DND-41 (cell line): ENCODE measurements around the gene NUDC.

ENCODE experiments used
- ATAC-seq: fragments of 200-7000 bp; cut with Tn5 transposase; 3 replicates; pipeline ENCODE4 v1.9.1; 2021; ENCODE audit warnings: low read depth; ENCODE audit not compliant: insufficient read depth
- DNase-seq: peaks from one replicate; pipeline ENCODE4 v3.0.0-alpha.2; 2020
- H2AFZ ChIP-seq: 2 replicates; pipeline ENCODE4 v1.6.0; 2012; ENCODE audit warnings: low read depth, low read length
- H3K27ac ChIP-seq: 2 replicates; pipeline ENCODE4 v1.5.1; 2012; ENCODE audit warnings: low read length, inconsistent platforms
- H3K27me3 ChIP-seq: fragments of 200-600 bp; sonication (generic); 2 replicates; pipeline ENCODE4 v1.6.0; 2012; ENCODE audit warnings: low read length, mild to moderate bottlenecking, inconsistent platforms; ENCODE audit not compliant: insufficient read depth, poor library complexity
- H3K36me3 ChIP-seq: 2 replicates; pipeline ENCODE4 v1.5.1; 2012; ENCODE audit warnings: low read length, inconsistent platforms; ENCODE audit not compliant: insufficient read depth
- H3K4me1 ChIP-seq: 2 replicates; pipeline ENCODE4 v1.5.1; 2012; ENCODE audit warnings: mild to moderate bottlenecking, low read length; ENCODE audit not compliant: insufficient read depth
- H3K4me2 ChIP-seq: 2 replicates; pipeline ENCODE4 v1.6.0; 2012; ENCODE audit warnings: mild to moderate bottlenecking, moderate library complexity, low read length, inconsistent platforms; ENCODE audit not compliant: insufficient read depth
- H3K4me3 ChIP-seq, 2 experiments: fragments of 200-600 bp in 1 of 2; shearing (Covaris generic) in 1 of 2; 2 replicates each; pipeline ENCODE4 v1.5.1; 2012 to 2016; ENCODE audit warnings: inconsistent platforms in 2 of 2, low read length in 2 of 2, mild to moderate bottlenecking in 2 of 2, low read depth in 1 of 2, moderate library complexity in 1 of 2
- H3K79me2 ChIP-seq: 2 replicates; pipeline ENCODE4 v1.6.0; 2012; ENCODE audit warnings: low read length, inconsistent platforms; ENCODE audit not compliant: insufficient read depth
- H3K9ac ChIP-seq: 2 replicates; pipeline ENCODE4 v1.6.0; 2012; ENCODE audit warnings: low read depth, mild to moderate bottlenecking, inconsistent platforms, low read length, moderate library complexity
- H3K9me3 ChIP-seq: 2 replicates; pipeline ENCODE4 v1.5.1; 2012; ENCODE audit warnings: low read length, moderate library complexity, mild to moderate bottlenecking, inconsistent platforms; ENCODE audit not compliant: insufficient read depth, severe bottlenecking
- H4K20me1 ChIP-seq: 2 replicates; pipeline ENCODE4 v1.6.0; 2012; ENCODE audit warnings: low read length; ENCODE audit not compliant: insufficient read depth
- EZH2 ChIP-seq: IDR thresholded peaks from 3 replicates; pipeline ENCODE4 v1.6.1; 2012; ENCODE audit warnings: borderline replicate concordance, low read depth, mild to moderate bottlenecking, moderate library complexity, low read length, inconsistent platforms; ENCODE audit not compliant: severe bottlenecking
- TF ChIP-seq, protein P1 (sequence below): IDR thresholded peaks from 2 replicates; pipeline ENCODE4 v1.5.1; 2012; ENCODE audit warnings: borderline replicate concordance, low read length, moderate library complexity, mild to moderate bottlenecking; ENCODE audit not compliant: poor library complexity, severe bottlenecking; ENCODE audit errors: extremely low read depth

Gene NUDC

DNA sequence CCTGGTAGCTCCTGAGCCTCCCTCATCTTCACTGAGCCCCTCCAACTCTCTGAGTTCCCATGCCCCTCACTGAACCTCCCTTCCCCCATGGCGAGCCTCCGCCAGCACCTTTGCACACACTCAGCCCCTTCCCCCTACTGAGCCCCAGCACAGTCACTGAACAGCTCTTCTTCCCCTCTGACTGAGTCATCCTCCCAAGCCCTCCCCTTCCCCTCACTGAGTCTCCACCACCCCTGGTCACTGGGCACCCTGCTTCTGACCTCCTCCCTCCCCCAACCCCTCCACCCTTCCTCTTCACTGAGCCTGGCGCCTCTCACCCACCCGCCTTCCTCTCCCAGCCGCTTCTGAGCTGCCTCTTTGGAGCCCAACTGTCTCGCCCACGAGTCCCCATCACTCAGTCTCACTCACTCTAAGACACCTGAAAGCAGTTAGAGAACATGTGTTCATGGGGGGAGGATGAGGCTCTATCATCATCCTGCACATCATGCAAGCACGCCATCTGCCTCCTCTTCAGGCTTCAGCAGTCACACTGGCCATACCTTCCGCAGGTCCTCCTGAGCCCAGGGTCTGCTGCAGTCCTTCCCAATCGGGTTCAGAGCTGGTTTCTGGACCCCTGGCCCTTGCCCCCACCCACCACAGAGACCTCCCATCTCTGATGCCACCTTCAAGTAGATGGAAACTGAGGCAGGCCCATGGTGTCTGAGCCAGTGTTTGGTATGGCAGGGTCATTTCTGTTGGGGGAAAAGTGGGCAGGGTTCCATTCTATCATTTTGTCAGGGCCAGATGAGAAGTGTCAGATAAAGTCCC lies 70.0 kb downstream of the NUDC start:
- Histone ChIP-seq H3K4me3 (no peak overlapping the region), H2AFZ (no peak overlapping the region), H3K4me2 (no peak overlapping the region)

DNA sequence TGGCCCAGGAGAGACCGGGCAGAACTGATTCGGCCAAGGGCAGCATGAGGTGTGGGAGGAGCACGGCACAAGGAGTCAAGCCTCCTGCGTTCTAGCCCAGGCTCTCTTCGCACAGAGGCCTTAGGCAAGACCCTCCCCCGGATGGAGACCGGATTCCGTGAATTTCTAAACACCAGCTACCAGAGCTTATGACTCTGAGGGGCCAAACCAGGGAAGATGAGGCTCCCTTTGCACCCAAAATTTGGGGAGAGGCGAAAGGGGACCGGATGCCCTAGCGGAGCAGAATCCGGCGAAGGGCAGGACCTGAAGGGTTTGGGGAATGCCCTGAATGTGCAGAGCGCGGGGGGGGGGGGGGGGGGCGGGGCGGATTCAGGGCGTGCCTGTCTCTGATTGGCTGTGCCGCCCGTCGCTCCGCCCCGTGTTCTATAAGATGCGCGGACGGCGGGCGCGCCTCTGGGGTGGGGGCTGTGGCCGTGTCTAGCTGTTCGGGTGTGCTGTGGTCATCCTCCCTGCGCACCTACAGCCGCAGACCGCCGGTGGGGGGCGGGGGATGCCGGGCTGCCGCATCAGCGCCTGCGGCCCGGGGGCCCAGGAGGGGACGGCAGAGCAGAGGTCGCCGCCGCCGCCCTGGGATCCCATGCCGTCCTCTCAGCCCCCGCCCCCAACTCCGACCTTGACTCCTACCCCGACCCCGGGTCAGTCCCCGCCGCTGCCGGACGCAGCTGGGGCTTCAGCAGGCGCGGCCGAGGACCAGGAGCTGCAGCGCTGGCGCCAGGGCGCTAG lies 71.9 kb downstream of the NUDC start, which contains the start of gene TRNP1:
Gene TRNP1 (plus strand): TSS at position 456 of the 783 bp plus-strand sequence. CDS start 95 bp downstream, at position 551.
- DNase-seq: no peak
- no peak within 1 kb of the TSS for H3K4me3 ChIP-seq
- no peak within 1 kb of the TSS for H3K4me2 ChIP-seq
- no peaks in the 10 kb centered on the region for H3K27me3 ChIP-seq
- H3K27ac ChIP-seq: no peak within 1 kb of the TSS
- H3K79me2 ChIP-seq: no peaks in the 10 kb centered on the region
- no peak for ATAC-seq
- no peaks in the 10 kb centered on the region for H3K9me3 ChIP-seq
- no peaks in the 10 kb centered on the region for H4K20me1 ChIP-seq
- no peaks in the 10 kb centered on the region for H3K36me3 ChIP-seq
- H3K4me1 ChIP-seq: peaks cover 8% of the 10 kb centered on the region
- no peak within 1 kb of the TSS for H3K9ac ChIP-seq
- no peak within 1 kb of the TSS for H2AFZ ChIP-seq
- no peak for TF ChIP-seq EZH2
- TF ChIP-seq, protein P1, sequence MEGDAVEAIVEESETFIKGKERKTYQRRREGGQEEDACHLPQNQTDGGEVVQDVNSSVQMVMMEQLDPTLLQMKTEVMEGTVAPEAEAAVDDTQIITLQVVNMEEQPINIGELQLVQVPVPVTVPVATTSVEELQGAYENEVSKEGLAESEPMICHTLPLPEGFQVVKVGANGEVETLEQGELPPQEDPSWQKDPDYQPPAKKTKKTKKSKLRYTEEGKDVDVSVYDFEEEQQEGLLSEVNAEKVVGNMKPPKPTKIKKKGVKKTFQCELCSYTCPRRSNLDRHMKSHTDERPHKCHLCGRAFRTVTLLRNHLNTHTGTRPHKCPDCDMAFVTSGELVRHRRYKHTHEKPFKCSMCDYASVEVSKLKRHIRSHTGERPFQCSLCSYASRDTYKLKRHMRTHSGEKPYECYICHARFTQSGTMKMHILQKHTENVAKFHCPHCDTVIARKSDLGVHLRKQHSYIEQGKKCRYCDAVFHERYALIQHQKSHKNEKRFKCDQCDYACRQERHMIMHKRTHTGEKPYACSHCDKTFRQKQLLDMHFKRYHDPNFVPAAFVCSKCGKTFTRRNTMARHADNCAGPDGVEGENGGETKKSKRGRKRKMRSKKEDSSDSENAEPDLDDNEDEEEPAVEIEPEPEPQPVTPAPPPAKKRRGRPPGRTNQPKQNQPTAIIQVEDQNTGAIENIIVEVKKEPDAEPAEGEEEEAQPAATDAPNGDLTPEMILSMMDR: no peak

More for the DNA sequence above, 70.0 kb downstream of the NUDC start:
- no peaks in the 10 kb centered on the region for H3K36me3 ChIP-seq
- H3K4me1 ChIP-seq: no peaks in the 10 kb centered on the region
- no peak overlapping the region for H3K9ac ChIP-seq
- H4K20me1 ChIP-seq: no peaks in the 10 kb centered on the region
- no peak for DNase-seq
- no peak overlapping the region for H3K27ac ChIP-seq
- H3K9me3 ChIP-seq: no peaks in the 10 kb centered on the region
- TF ChIP-seq, protein P1: no peak
- no peak for TF ChIP-seq EZH2
- peak; percentile 54; the same call in 2 of the 3 replicates for ATAC-seq
- H3K79me2 ChIP-seq: no peaks in the 10 kb centered on the region
- no peaks in the 10 kb centered on the region for H3K27me3 ChIP-seq

DNA sequence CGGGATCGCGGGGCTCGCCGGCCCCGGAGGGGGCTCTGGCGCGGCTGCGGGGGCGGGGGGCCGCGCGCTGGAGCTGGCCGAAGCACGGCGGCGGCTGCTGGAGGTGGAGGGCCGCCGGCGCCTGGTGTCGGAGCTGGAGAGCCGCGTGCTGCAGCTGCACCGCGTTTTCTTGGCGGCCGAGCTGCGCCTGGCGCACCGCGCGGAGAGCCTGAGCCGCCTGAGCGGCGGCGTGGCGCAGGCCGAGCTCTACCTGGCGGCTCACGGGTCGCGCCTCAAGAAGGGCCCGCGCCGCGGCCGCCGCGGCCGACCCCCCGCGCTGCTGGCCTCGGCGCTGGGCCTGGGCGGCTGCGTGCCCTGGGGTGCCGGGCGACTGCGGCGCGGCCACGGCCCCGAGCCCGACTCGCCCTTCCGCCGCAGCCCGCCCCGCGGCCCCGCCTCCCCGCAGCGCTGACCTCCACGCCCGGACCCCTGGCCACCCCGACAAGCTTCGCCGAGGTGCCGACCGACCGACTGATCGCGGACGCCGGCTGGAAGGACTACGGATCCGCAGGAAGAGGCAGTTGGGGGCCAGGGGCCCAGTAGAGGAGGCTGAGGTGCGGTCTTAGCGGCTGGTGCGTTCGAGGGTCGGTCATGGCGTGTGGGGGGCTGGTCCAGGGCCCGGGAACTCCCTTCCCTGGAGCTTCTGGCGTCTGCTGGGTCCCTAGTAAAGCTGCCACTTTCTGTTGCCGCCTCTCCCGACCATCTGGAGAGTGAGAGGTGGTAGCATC lies 72.7 kb downstream of the NUDC start:
- H3K4me1 ChIP-seq: peaks cover 8% of the 10 kb centered on the region
- no peaks in the 10 kb centered on the region for H3K79me2 ChIP-seq
- ATAC-seq (no peak), DNase-seq (no peak)
- no peaks in the 10 kb centered on the region for H4K20me1 ChIP-seq
- H3K4me3 ChIP-seq: no peak overlapping the region
- no peak overlapping the region for H3K9ac ChIP-seq
- H3K4me2 ChIP-seq: no peak overlapping the region
- no peaks in the 10 kb centered on the region for H3K36me3 ChIP-seq
- TF ChIP-seq, protein P1: no peak
- no peak for TF ChIP-seq EZH2
- H3K9me3 ChIP-seq: no peaks in the 10 kb centered on the region
- H3K27me3 ChIP-seq: no peaks in the 10 kb centered on the region
- no peak overlapping the region for H3K27ac ChIP-seq
- no peak overlapping the region for H2AFZ ChIP-seq
